ENCODE data around the gene DGKI.

- TF ChIP-seq, protein P1, sequence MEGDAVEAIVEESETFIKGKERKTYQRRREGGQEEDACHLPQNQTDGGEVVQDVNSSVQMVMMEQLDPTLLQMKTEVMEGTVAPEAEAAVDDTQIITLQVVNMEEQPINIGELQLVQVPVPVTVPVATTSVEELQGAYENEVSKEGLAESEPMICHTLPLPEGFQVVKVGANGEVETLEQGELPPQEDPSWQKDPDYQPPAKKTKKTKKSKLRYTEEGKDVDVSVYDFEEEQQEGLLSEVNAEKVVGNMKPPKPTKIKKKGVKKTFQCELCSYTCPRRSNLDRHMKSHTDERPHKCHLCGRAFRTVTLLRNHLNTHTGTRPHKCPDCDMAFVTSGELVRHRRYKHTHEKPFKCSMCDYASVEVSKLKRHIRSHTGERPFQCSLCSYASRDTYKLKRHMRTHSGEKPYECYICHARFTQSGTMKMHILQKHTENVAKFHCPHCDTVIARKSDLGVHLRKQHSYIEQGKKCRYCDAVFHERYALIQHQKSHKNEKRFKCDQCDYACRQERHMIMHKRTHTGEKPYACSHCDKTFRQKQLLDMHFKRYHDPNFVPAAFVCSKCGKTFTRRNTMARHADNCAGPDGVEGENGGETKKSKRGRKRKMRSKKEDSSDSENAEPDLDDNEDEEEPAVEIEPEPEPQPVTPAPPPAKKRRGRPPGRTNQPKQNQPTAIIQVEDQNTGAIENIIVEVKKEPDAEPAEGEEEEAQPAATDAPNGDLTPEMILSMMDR (tag by site-specific recombination; IDR thresholded peaks at IDR 0.05), result no peak
- TF ChIP-seq ZBTB7A (tag by site-specific recombination; IDR thresholded peaks at IDR 0.05; ENCODE audit: low read depth), result no peak
- no peak for TF ChIP-seq ZNF175 (tag by site-specific recombination; IDR thresholded peaks at IDR 0.05)
- no peak for TF ChIP-seq EGR2 (tag by site-specific recombination; IDR thresholded peaks at IDR 0.05; ENCODE audit: low read depth)
- TF ChIP-seq, protein P2, sequence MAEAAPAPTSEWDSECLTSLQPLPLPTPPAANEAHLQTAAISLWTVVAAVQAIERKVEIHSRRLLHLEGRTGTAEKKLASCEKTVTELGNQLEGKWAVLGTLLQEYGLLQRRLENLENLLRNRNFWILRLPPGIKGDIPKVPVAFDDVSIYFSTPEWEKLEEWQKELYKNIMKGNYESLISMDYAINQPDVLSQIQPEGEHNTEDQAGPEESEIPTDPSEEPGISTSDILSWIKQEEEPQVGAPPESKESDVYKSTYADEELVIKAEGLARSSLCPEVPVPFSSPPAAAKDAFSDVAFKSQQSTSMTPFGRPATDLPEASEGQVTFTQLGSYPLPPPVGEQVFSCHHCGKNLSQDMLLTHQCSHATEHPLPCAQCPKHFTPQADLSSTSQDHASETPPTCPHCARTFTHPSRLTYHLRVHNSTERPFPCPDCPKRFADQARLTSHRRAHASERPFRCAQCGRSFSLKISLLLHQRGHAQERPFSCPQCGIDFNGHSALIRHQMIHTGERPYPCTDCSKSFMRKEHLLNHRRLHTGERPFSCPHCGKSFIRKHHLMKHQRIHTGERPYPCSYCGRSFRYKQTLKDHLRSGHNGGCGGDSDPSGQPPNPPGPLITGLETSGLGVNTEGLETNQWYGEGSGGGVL (tag by site-specific recombination; IDR thresholded peaks at IDR 0.05), result no peak
- no peak for TF ChIP-seq ZBTB6 (tag by site-specific recombination; IDR thresholded peaks at IDR 0.05)
- no peak for TF ChIP-seq KLF10 (tag by site-specific recombination; IDR thresholded peaks at IDR 0.05)
- no peak for TF ChIP-seq RBAK (tag by site-specific recombination; IDR thresholded peaks at IDR 0.05)
- no peak for TF ChIP-seq PRDM10 (tag by site-specific recombination; IDR thresholded peaks at IDR 0.05)
- no peak for TF ChIP-seq HOXA7 (CRISPR knock-in tag; IDR thresholded peaks at IDR 0.05; ENCODE audit: borderline replicate concordance)
- no peak for TF ChIP-seq ZNF274 (IDR thresholded peaks at IDR 0.05; ENCODE audit: low read length)
- TF ChIP-seq ZNF274 (tag by site-specific recombination; IDR thresholded peaks at IDR 0.05; ENCODE audit: borderline replicate concordance), result no peak
- no peak for TF ChIP-seq ZNF138 (tag by site-specific recombination; IDR thresholded peaks at IDR 0.05; ENCODE audit: borderline replicate concordance)
- TF ChIP-seq ZNF292 (tag by site-specific recombination; IDR thresholded peaks at IDR 0.05; ENCODE audit: borderline replicate concordance, low read depth), result no peak
Measured at GRCh38 chr7:137836541-137836940, 10.2 kb downstream of the DGKI start.
